ENCODE data around the gene SLC22A8. TPM values are rescaled to one million over a fixed set of nuclear protein-coding genes. Genes with fewer than 3 reads are reported as not detected.

SLC22A8 gene
- total RNA-seq, 1 experiment from 2014 or later: not detected

Other genes starting within 250 kb of the SLC22A8 start
- 28.0 TPM in 2 replicates for gene TAF6L, start 244.4 kb downstream of the SLC22A8 start, total RNA-seq (2014; rRNA removed; shearing (Covaris generic))
- gene TMEM179B, start 228.4 kb downstream of the SLC22A8 start, total RNA-seq (2014; rRNA removed; shearing (Covaris generic)): 32.3 and 51.8 TPM in 2 replicates
- 23.4 and 30.1 TPM in 2 replicates for gene TMEM223, start 223.8 kb downstream of the SLC22A8 start, total RNA-seq (2014; rRNA removed; shearing (Covaris generic))
- 25.9 and 30.0 TPM in 2 replicates for gene NXF1, start 210.4 kb downstream of the SLC22A8 start, total RNA-seq (2014; rRNA removed; shearing (Covaris generic))
- gene STX5, start 183.8 kb downstream of the SLC22A8 start, total RNA-seq (2014; rRNA removed; shearing (Covaris generic)): 28.0 and 33.8 TPM in 2 replicates
- not detected in 2 replicates for gene TEX54, start 183.0 kb downstream of the SLC22A8 start, total RNA-seq (2014; rRNA removed; shearing (Covaris generic))
- 92.4 and 104 TPM in 2 replicates for gene WDR74, start 176.3 kb downstream of the SLC22A8 start, total RNA-seq (2014; rRNA removed; shearing (Covaris generic))
- 198 and 207 TPM in 2 replicates for gene SLC3A2, start 134.9 kb downstream of the SLC22A8 start, total RNA-seq (2014; rRNA removed; shearing (Covaris generic))
- gene CHRM1, start 94.5 kb downstream of the SLC22A8 start, total RNA-seq (2014; rRNA removed; shearing (Covaris generic)): 0.02 TPM in 1 of 2 replicates, not detected in the other
- gene SLC22A6, start 30.9 kb downstream of the SLC22A8 start, total RNA-seq (2014; rRNA removed; shearing (Covaris generic)): not detected in 2 replicates
- gene SLC22A24, start 128.4 kb upstream of the SLC22A8 start, total RNA-seq (2014; rRNA removed; shearing (Covaris generic)): not detected in 2 replicates
- not detected in 2 replicates for gene SLC22A25, start 227.8 kb upstream of the SLC22A8 start, total RNA-seq (2014; rRNA removed; shearing (Covaris generic))

Data from A172 (cell line).